Endodermal cell (in vitro differentiated cells): ENCODE data around the gene RBM47. TPM values are rescaled to one million over a fixed set of nuclear protein-coding genes. Genes with fewer than 3 reads are reported as not detected.

Source experiments
- DNase-seq: peaks from one replicate; pipeline ENCODE4 v3.0.0-alpha.2; 2017
- H3K27ac ChIP-seq: 2 replicates; pipeline ENCODE4 v1.5.1; 2013; ENCODE audit warnings: mild to moderate bottlenecking, low read depth, low read length, moderate library complexity
- H3K27me3 ChIP-seq: 2 replicates; pipeline ENCODE4 v1.6.1; 2013; ENCODE audit warnings: mild to moderate bottlenecking, low read length, moderate library complexity; ENCODE audit not compliant: insufficient read depth, control insufficient read depth, poor library complexity, severe bottlenecking
- H3K36me3 ChIP-seq: 2 replicates; pipeline ENCODE4 v1.7.0; 2013; ENCODE audit warnings: mild to moderate bottlenecking, low read length, moderate library complexity; ENCODE audit not compliant: control insufficient read depth, insufficient read depth
- H3K4me1 ChIP-seq: one replicate; pipeline ENCODE4 v1.7.0; 2013; ENCODE audit warnings: low read length; ENCODE audit not compliant: control insufficient read depth, insufficient read depth
- H3K4me3 ChIP-seq: 2 replicates; pipeline ENCODE4 v1.5.1; 2013; ENCODE audit warnings: mild to moderate bottlenecking, low read length, moderate library complexity
- H3K9ac ChIP-seq: 2 replicates; pipeline ENCODE4 v1.6.1; 2013; ENCODE audit warnings: mild to moderate bottlenecking, low read length, moderate library complexity; ENCODE audit not compliant: poor library complexity, severe bottlenecking; ENCODE audit errors: extremely low read depth
- H3K9me3 ChIP-seq: 2 replicates; pipeline ENCODE4 v1.6.1; 2013; ENCODE audit warnings: mild to moderate bottlenecking, low read length, moderate library complexity; ENCODE audit not compliant: control insufficient read depth
- H3K27ac Mint-ChIP-seq: 2 replicates; pipeline ENCODE4 v1.8.0; 2020; ENCODE audit warnings: mixed read lengths
- H3K27me3 Mint-ChIP-seq: 2 replicates; pipeline ENCODE4 v1.8.0; 2021; ENCODE audit warnings: mild to moderate bottlenecking, mixed read lengths; ENCODE audit not compliant: insufficient read depth
- H3K36me3 Mint-ChIP-seq: 2 replicates; pipeline ENCODE4 v1.8.0; 2020; ENCODE audit warnings: low read depth, mixed read lengths
- H3K4me1 Mint-ChIP-seq: 2 replicates; pipeline ENCODE4 v1.8.0; 2020; ENCODE audit warnings: mixed read lengths
- H3K4me3 Mint-ChIP-seq: 2 replicates; pipeline ENCODE4 v1.8.0; 2020; ENCODE audit warnings: mild to moderate bottlenecking, moderate library complexity, mixed read lengths
- H3K9me3 Mint-ChIP-seq: 2 replicates; pipeline ENCODE4 v1.8.0; 2020; ENCODE audit warnings: mild to moderate bottlenecking, mixed read lengths
- WGBS, 2 experiments: methylation state at CpG; one replicate each; pipeline versions ENCODE4 v1.1.5 to v1.1.7; 2013; ENCODE audit warnings: missing lambda C conversion rate in 2 of 2, mixed read lengths in 1 of 2; ENCODE audit not compliant: insufficient coverage in 1 of 2, insufficient read length in 1 of 2; 5-methylcytosine and 5-hydroxymethylcytosine counted together
- total RNA-seq, 2 donors: library from RNA; stranded (reverse); fragmentation: NEBNext Ultra II Directional in 1 of 2; extraction: Animal tissue kit (Norgen Biotek cat#: 25700) in 1 of 2; gene quantifications; 2 replicates in 1 of 2; 3 replicates in 1 of 2; pipeline ENCODE4 v1.2.1, GENCODE V29; 2021
- TF ChIP-seq, protein P1 (sequence below): fragments of 200-600 bp; sonication (generic); conservative IDR thresholded peaks from 2 replicates; pipeline ENCODE4 v1.5.0; 2021; ENCODE audit warnings: antibody characterized with exemption, mild to moderate bottlenecking

The RBM47 gene
- total RNA-seq, 2 donors from 2014 or later = 71.7 to 90.6 TPM

- H3K9ac ChIP-seq = no peak overlapping the region
- Mint-ChIP-seq H3K27ac (peak overlapping the region; percentile 22), H3K4me3 (no peak overlapping the region), H3K9me3 (peaks cover 2% of the 10 kb centered on the region), H3K36me3 (peaks cover 59% of the 10 kb centered on the region), H3K4me1 (peaks cover 14% of the 10 kb centered on the region), H3K27me3 (no peaks in the 10 kb centered on the region)
- peaks cover 52% of the 10 kb centered on the region for H3K36me3 ChIP-seq
- H3K27ac ChIP-seq = no peak overlapping the region
- DNase-seq = no peak
- peaks cover 5% of the 10 kb centered on the region for H3K4me1 ChIP-seq
- 91 to 97% methylated on average over 15 to 23 of the region's 24 CpGs for WGBS, 2 experiments
- H3K9me3 ChIP-seq = no peaks in the 10 kb centered on the region
- H3K4me3 ChIP-seq = no peak overlapping the region
- TF ChIP-seq, protein P1, sequence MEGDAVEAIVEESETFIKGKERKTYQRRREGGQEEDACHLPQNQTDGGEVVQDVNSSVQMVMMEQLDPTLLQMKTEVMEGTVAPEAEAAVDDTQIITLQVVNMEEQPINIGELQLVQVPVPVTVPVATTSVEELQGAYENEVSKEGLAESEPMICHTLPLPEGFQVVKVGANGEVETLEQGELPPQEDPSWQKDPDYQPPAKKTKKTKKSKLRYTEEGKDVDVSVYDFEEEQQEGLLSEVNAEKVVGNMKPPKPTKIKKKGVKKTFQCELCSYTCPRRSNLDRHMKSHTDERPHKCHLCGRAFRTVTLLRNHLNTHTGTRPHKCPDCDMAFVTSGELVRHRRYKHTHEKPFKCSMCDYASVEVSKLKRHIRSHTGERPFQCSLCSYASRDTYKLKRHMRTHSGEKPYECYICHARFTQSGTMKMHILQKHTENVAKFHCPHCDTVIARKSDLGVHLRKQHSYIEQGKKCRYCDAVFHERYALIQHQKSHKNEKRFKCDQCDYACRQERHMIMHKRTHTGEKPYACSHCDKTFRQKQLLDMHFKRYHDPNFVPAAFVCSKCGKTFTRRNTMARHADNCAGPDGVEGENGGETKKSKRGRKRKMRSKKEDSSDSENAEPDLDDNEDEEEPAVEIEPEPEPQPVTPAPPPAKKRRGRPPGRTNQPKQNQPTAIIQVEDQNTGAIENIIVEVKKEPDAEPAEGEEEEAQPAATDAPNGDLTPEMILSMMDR = no peak
- H3K27me3 ChIP-seq = no peaks in the 10 kb centered on the region
Observed at GRCh38 chr4:40425799-40426574, 203.7 kb downstream of the RBM47 start.

- DNase-seq = no peak
- Mint-ChIP-seq H3K27me3 (no peaks in the 10 kb centered on the region), H3K4me3 (no peak overlapping the region), H3K36me3 (peaks cover 46% of the 10 kb centered on the region), H3K27ac (no peak overlapping the region), H3K4me1 (peaks cover 14% of the 10 kb centered on the region), H3K9me3 (peaks cover 9% of the 10 kb centered on the region)
- Histone ChIP-seq H3K4me1 (peaks cover 5% of the 10 kb centered on the region), H3K27me3 (no peaks in the 10 kb centered on the region), H3K36me3 (peaks cover 39% of the 10 kb centered on the region), H3K9me3 (peaks cover 9% of the 10 kb centered on the region), H3K4me3 (no peak overlapping the region), H3K9ac (no peak overlapping the region), H3K27ac (no peak overlapping the region)
- WGBS, 2 experiments = 82 to 96% methylated on average over 2 of the region's 3 CpGs
- TF ChIP-seq, protein P1 = no peak
Observed at GRCh38 chr4:40423735-40424134, 205.9 kb downstream of the RBM47 start.

- TF ChIP-seq, protein P1 = no peak
- H3K27ac ChIP-seq = no peak overlapping the region
- peaks cover 12% of the 10 kb centered on the region for H3K9me3 Mint-ChIP-seq
- H3K4me3 Mint-ChIP-seq = no peak overlapping the region
- H3K4me3 ChIP-seq = no peak overlapping the region
- 97 to 100% methylated on average over 4 to 7 of the region's 7 CpGs for WGBS, 2 experiments
- H3K4me1 Mint-ChIP-seq = peaks cover 14% of the 10 kb centered on the region
- no peak for DNase-seq
- H3K4me1 ChIP-seq = peaks cover 5% of the 10 kb centered on the region
- no peaks in the 10 kb centered on the region for H3K27me3 Mint-ChIP-seq
- peaks cover 33% of the 10 kb centered on the region for H3K36me3 ChIP-seq
- no peak overlapping the region for H3K9ac ChIP-seq
- H3K9me3 ChIP-seq = peaks cover 9% of the 10 kb centered on the region
- H3K36me3 Mint-ChIP-seq = peaks cover 38% of the 10 kb centered on the region
- H3K27me3 ChIP-seq = no peaks in the 10 kb centered on the region
- H3K27ac Mint-ChIP-seq = no peak overlapping the region
Observed at GRCh38 chr4:40421839-40422708, 207.6 kb downstream of the RBM47 start.
